GM12878 (cell line): ENCODE data around the gene METTL13. TPM values are rescaled to one million over a fixed set of nuclear protein-coding genes. Genes with fewer than 3 reads are reported as not detected.
A peak's percentile ranks its signal among the peaks of the same experiment; 100 is the strongest.

Experiments
- ATAC-seq: fragments of 200-7000 bp; cut with Tn5 transposase; 3 replicates; pipeline ENCODE4 v1.9.1; 2020; ENCODE audit warnings: mild to moderate bottlenecking, moderate library complexity
- BruUV-seq: library from RNA; stranded (reverse); fragments of 400-500 nt; replicated peaks from 2 replicates; lab custom pipeline; 2021; lab: Mats Ljungman, UMichigan
- CTCF ChIA-PET: fragments of 300-600 bp; sonication (Branson Sonifier 250); formaldehyde crosslinking; extraction: SDS; loops from one replicate; lab custom pipeline; 2021; ENCODE audit warnings: inconsistent platforms; lab: Yijun Ruan, JAX
- POLR2A ChIA-PET: fragments of 350-600 bp; formaldehyde crosslinking; extraction: SDS; loops from one replicate; lab custom pipeline; 2021; ENCODE audit warnings: inconsistent platforms; lab: Charles Lee
- RAD21 ChIA-PET: fragments of 300-600 bp; sonication (Branson Sonifier 250); formaldehyde crosslinking; loops from one replicate; lab custom pipeline; 2023; ENCODE audit warnings: antibody characterized with exemption; ENCODE audit not compliant: unreplicated experiment; lab: Charles Lee
- SMC1A ChIA-PET: fragments of 300-600 bp; sonication (Branson Sonifier 250); formaldehyde crosslinking; loops from one replicate; lab custom pipeline; 2023; ENCODE audit not compliant: unreplicated experiment, uncharacterized antibody; lab: Charles Lee
- DNase-seq: peaks from one replicate; pipeline ENCODE4 v3.0.0-alpha.2; 2011; ENCODE audit warnings: low read depth, low spot score
- FAIRE-seq: peaks from 3 replicates; lab custom pipeline; 2011; peaks lifted over from hg19 to GRCh38; lab: Jason Lieb, UNC
- H2AFZ ChIP-seq: 2 replicates; pipeline ENCODE4 v1.6.0; 2011; ENCODE audit warnings: low read depth, low read length, control low read depth; ENCODE audit not compliant: control insufficient read depth
- H3K27ac ChIP-seq: 2 replicates; pipeline ENCODE4 v1.5.1; 2011; ENCODE audit warnings: control low read depth; ENCODE audit not compliant: control insufficient read depth, insufficient read depth
- H3K27me3 ChIP-seq, 2 experiments: replicated peaks in 1 of 2; 2 replicates each; pipeline versions ENCODE4 v1.6.0 to v1.6.1; 2011; ENCODE audit warnings: low read length in 1 of 2; ENCODE audit not compliant: control insufficient read depth in 2 of 2, insufficient read depth in 2 of 2
- H3K36me3 ChIP-seq, 2 experiments: 2 replicates each; pipeline ENCODE4 v1.5.1; 2011; ENCODE audit warnings: low read length in 1 of 2; ENCODE audit not compliant: control insufficient read depth in 2 of 2, insufficient read depth in 2 of 2
- H3K4me1 ChIP-seq: 2 replicates; pipeline ENCODE4 v1.6.1; 2011; ENCODE audit warnings: mild to moderate bottlenecking, low read length, moderate library complexity, mixed read lengths; ENCODE audit not compliant: control insufficient read depth, insufficient read depth
- H3K4me2 ChIP-seq: 2 replicates; pipeline ENCODE4 v1.6.0; 2011; ENCODE audit warnings: control low read depth; ENCODE audit not compliant: control insufficient read depth, insufficient read depth
- H3K4me3 ChIP-seq: fragments of 200-600 bp; sonication (generic); 2 replicates; pipeline ENCODE4 v1.5.1; 2016
- H3K79me2 ChIP-seq: 2 replicates; pipeline ENCODE4 v1.6.0; 2011; ENCODE audit warnings: low read length; ENCODE audit not compliant: control insufficient read depth, insufficient read depth
- H3K9ac ChIP-seq: 2 replicates; pipeline ENCODE4 v1.8.0; 2011; ENCODE audit warnings: low read length, control low read depth, mixed read lengths; ENCODE audit not compliant: control insufficient read depth, insufficient read depth
- H3K9me3 ChIP-seq: replicated peaks from 3 replicates; pipeline ENCODE4 v1.5.1; 2011; ENCODE audit warnings: mild to moderate bottlenecking, low read length; ENCODE audit not compliant: control insufficient read depth, insufficient read depth
- H4K20me1 ChIP-seq: 2 replicates; pipeline ENCODE4 v1.6.0; 2011; ENCODE audit not compliant: control insufficient read depth, insufficient read depth
- BCL11A ChIP-seq: IDR thresholded peaks from 2 replicates; pipeline ENCODE4 v1.6.1; 2011; ENCODE audit warnings: low read depth, low read length
- IKZF2 ChIP-seq, 2 experiments: fragments of 450-650 bp; IDR thresholded peaks; 2 replicates each; pipeline ENCODE4 v1.6.1; 2017; ENCODE audit warnings: mild to moderate bottlenecking in 2 of 2, moderate library complexity in 2 of 2
- PKNOX1 ChIP-seq: fragments of 450-650 bp; IDR thresholded peaks from 2 replicates; pipeline ENCODE4 v1.6.1; 2016; ENCODE audit warnings: mild to moderate bottlenecking
- SPI1 ChIP-seq: IDR thresholded peaks from 2 replicates; pipeline ENCODE4 v1.6.1; 2011; ENCODE audit warnings: low read depth, mild to moderate bottlenecking, low read length, moderate library complexity, borderline replicate concordance; ENCODE audit not compliant: insufficient read depth
- ZSCAN29 ChIP-seq: fragments of 450-650 bp; IDR thresholded peaks from 2 replicates; pipeline ENCODE4 v1.6.1; 2017; ENCODE audit warnings: mild to moderate bottlenecking, moderate library complexity
- WGBS: methylation state at CpG from one replicate; pipeline ENCODE4 v1.1.6; 2016; ENCODE audit warnings: low lambda C conversion rate; ENCODE audit not compliant: insufficient replicate concordance, insufficient coverage; ENCODE audit errors: missing lambda C conversion rate; 5-methylcytosine and 5-hydroxymethylcytosine counted together
- in situ Hi-C: fragments of 300-500 bp; cut with MboI; formaldehyde crosslinking; loops from 9 replicates; pipeline ENCODE4 v1.14.3; 2018; ENCODE audit warnings: mixed read lengths
- intact Hi-C: fragments of 100-400 bp; cut with micrococcal nuclease; formaldehyde crosslinking; loops from one replicate; pipeline ENCODE4 v1.14.2; 2022; ENCODE audit not compliant: unreplicated experiment
- polyA plus RNA-seq, 11 experiments: library from polyadenylated mRNA; depleted of rRNA in 4 of 11; unstranded in 6 of 11; stranded (reverse) in 5 of 11; fragments of >200 nt; fragmentation: Nextera tagmentation in 4 of 11; fragmentation: Illumina TruSeq in 1 of 11; extraction: Ambion mirVana in 4 of 11; extraction: Trizol in 1 of 11; gene quantifications; 1 replicate in 1 of 11; 2 replicates in 10 of 11; pipeline versions ENCODE4 v1.2.1 to v1.2.3, GENCODE V29; 2011 to 2016; ENCODE audit warnings: inconsistent platforms in 2 of 11, missing spikeins in 2 of 11, low read depth in 1 of 11
- total RNA-seq, 4 experiments: library from RNA; depleted of rRNA in 3 of 4; stranded (reverse); fragments of >200 nt in 3 of 4; fragmentation: Illumina TruSeq in 1 of 4; extraction: Trizol in 1 of 4; gene quantifications; 2 replicates each; pipeline versions ENCODE4 v1.2.1 to v1.2.3, GENCODE V29; 2013 to 2021
- TF ChIP-seq, protein P1 (sequence below): IDR thresholded peaks from 2 replicates; pipeline ENCODE4 v1.6.1; 2012; ENCODE audit warnings: mild to moderate bottlenecking, low read depth, low read length

The METTL13 gene
- total and polyA plus RNA-seq, 10 of the 15 experiments (the other 5 are each of a cell fraction or from before 2014, with no cell fraction given), result 12.2 to 47.2 (median 35.0) TPM

- POLR2A ChIA-PET, result interaction anchor here (0.6 kb wide), 1 partner anchor 155 kb away, joined by 5 read pairs; no protein-coding TSS in a partner anchor
These were observed 47.3 kb downstream of the METTL13 start for GRCh38 chr1:171828794-171829193.

More at GRCh38 chr1:171828794-171829193, 47.3 kb downstream of the METTL13 start:
- FAIRE-seq, result no peak
- Histone ChIP-seq H3K36me3 (no peaks in the 10 kb centered on the region), H3K79me2 (no peaks in the 10 kb centered on the region), H3K9ac (no peak overlapping the region), H3K27me3 (no peaks in the 10 kb centered on the region), H3K4me2 (no peak overlapping the region), H3K27ac (no peak overlapping the region), H2AFZ (no peak overlapping the region), H3K4me1 (no peaks in the 10 kb centered on the region), H3K9me3 (no peaks in the 10 kb centered on the region; the same call in 1 of the 3 replicates), H3K4me3 (no peak overlapping the region), H4K20me1 (no peaks in the 10 kb centered on the region)
- no peak for DNase-seq
- ATAC-seq, result peak; percentile 41; the same call in 2 of the 3 replicates
- CTCF ChIA-PET, result interaction anchor here (1.5 kb wide), 1 partner anchor 27 kb away, joined by 3 read pairs; no protein-coding TSS in a partner anchor
- intact Hi-C loops, result no loop called here
- in situ Hi-C loops, result no loop called here
- SMC1A ChIA-PET, result interaction anchor here (1.2 kb wide), 1 partner anchor 26 kb away, joined by 3 read pairs; no protein-coding TSS in a partner anchor
- WGBS, result 22% methylated on average over 11 of the region's 11 CpGs
- RAD21 ChIA-PET, result no interaction called here
- no TSS peak for BruUV-seq
- TF ChIP-seq ZSCAN29, result no peak
- TF ChIP-seq BCL11A, result no peak
- peak; percentile 73; the same call in 1 of the 2 replicates for TF ChIP-seq SPI1
- TF ChIP-seq, protein P1, sequence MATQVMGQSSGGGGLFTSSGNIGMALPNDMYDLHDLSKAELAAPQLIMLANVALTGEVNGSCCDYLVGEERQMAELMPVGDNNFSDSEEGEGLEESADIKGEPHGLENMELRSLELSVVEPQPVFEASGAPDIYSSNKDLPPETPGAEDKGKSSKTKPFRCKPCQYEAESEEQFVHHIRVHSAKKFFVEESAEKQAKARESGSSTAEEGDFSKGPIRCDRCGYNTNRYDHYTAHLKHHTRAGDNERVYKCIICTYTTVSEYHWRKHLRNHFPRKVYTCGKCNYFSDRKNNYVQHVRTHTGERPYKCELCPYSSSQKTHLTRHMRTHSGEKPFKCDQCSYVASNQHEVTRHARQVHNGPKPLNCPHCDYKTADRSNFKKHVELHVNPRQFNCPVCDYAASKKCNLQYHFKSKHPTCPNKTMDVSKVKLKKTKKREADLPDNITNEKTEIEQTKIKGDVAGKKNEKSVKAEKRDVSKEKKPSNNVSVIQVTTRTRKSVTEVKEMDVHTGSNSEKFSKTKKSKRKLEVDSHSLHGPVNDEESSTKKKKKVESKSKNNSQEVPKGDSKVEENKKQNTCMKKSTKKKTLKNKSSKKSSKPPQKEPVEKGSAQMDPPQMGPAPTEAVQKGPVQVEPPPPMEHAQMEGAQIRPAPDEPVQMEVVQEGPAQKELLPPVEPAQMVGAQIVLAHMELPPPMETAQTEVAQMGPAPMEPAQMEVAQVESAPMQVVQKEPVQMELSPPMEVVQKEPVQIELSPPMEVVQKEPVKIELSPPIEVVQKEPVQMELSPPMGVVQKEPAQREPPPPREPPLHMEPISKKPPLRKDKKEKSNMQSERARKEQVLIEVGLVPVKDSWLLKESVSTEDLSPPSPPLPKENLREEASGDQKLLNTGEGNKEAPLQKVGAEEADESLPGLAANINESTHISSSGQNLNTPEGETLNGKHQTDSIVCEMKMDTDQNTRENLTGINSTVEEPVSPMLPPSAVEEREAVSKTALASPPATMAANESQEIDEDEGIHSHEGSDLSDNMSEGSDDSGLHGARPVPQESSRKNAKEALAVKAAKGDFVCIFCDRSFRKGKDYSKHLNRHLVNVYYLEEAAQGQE, result no peak
- TF ChIP-seq IKZF2 (IDR thresholded peaks at IDR 0.05), result peak; percentile 32 to 33; a peak in 2 of 4 replicates
- peak; percentile 37; the same call in 1 of the 2 replicates for TF ChIP-seq PKNOX1
